ENCODE measurements around the gene NRIP2. TPM values are rescaled to one million over a fixed set of nuclear protein-coding genes. Genes with fewer than 3 reads are reported as not detected.
"Not testable (repeated sequence)": the region's sequence is repeated elsewhere in the genome, so short reads cannot be mapped to it uniquely, and the experiment has no call there.

The NRIP2 gene
- 10 to 100 TPM; 34.1 to 40.5 (median 34.3) TPM for polyA plus RNA-seq (ENCODE audit: insufficient read length in 3 of 3)

GRCh38 chr12:2834581-2835491, at the start of gene NRIP2:
NRIP2 (minus strand) TSS chr12:2835035; CDS start chr12:2834983, 52 bp downstream.
- peak in 1 of 3 donors; percentile 74 for DNase-seq (ENCODE audit: low read depth in 3 of 3, low spot score in 2 of 3)

GRCh38 chr12:2879853-2880252, 45.0 kb upstream of the NRIP2 start:
- no peak for DNase-seq (ENCODE audit: low read depth in 3 of 3, low spot score in 2 of 3)

- no peak for DNase-seq (ENCODE audit: low read depth in 3 of 3, low spot score in 2 of 3)
Measured at GRCh38 chr12:2877953-2878732, 43.3 kb upstream of the NRIP2 start.

GRCh38 chr12:2877047-2877952, 42.5 kb upstream of the NRIP2 start, which contains the start of the genes FOXM1 and RHNO1:
FOXM1 (minus strand) TSS chr12:2877174; CDS start chr12:2874478, 2,696 bp downstream.
RHNO1 (plus strand) TSS chr12:2877223; CDS start chr12:2885367, 8,144 bp downstream.
- peak in 2 of 3 donors; percentile 81 to 83 for DNase-seq (ENCODE audit: low read depth in 3 of 3, low spot score in 2 of 3)

GRCh38 chr12:2876431-2877046, 41.7 kb upstream of the NRIP2 start:
- no peak for DNase-seq (ENCODE audit: low read depth in 3 of 3, low spot score in 2 of 3)

- DNase-seq (ENCODE audit: low read depth in 3 of 3, low spot score in 2 of 3): not testable (repeated sequence)
Measured at GRCh38 chr12:2868986-2869632, 34.3 kb upstream of the NRIP2 start.

- no peak for DNase-seq (ENCODE audit: low read depth in 3 of 3, low spot score in 2 of 3)
Measured at GRCh38 chr12:2864198-2864597, 29.4 kb upstream of the NRIP2 start.

- not testable (repeated sequence) for DNase-seq (ENCODE audit: low read depth in 3 of 3, low spot score in 2 of 3)
Measured at GRCh38 chr12:2863402-2863801, 28.6 kb upstream of the NRIP2 start.

- no peak for DNase-seq (ENCODE audit: low read depth in 3 of 3, low spot score in 2 of 3)
Measured at GRCh38 chr12:2862876-2863275, 28.0 kb upstream of the NRIP2 start.

- no peak for DNase-seq (ENCODE audit: low read depth in 3 of 3, low spot score in 2 of 3)
Measured at GRCh38 chr12:2860170-2860569, 25.3 kb upstream of the NRIP2 start.

GRCh38 chr12:2858944-2859421, 24.1 kb upstream of the NRIP2 start:
- no peak for DNase-seq (ENCODE audit: low read depth in 3 of 3, low spot score in 2 of 3)

GRCh38 chr12:2858334-2858733, 23.5 kb upstream of the NRIP2 start:
- no peak for DNase-seq (ENCODE audit: low read depth in 3 of 3, low spot score in 2 of 3)

GRCh38 chr12:2857576-2857975, 22.7 kb upstream of the NRIP2 start:
- no peak for DNase-seq (ENCODE audit: low read depth in 3 of 3, low spot score in 2 of 3)

GRCh38 chr12:2857021-2857431, 22.2 kb upstream of the NRIP2 start, which contains the start of gene TEX52:
TEX52 (minus strand) TSS chr12:2857039; CDS start chr12:2857026, 13 bp downstream.
- no peak for DNase-seq (ENCODE audit: low read depth in 3 of 3, low spot score in 2 of 3)

- no peak for DNase-seq (ENCODE audit: low read depth in 3 of 3, low spot score in 2 of 3)
Measured at GRCh38 chr12:2856051-2856450, 21.2 kb upstream of the NRIP2 start.

GRCh38 chr12:2855546-2855945, 20.7 kb upstream of the NRIP2 start:
- no peak for DNase-seq (ENCODE audit: low read depth in 3 of 3, low spot score in 2 of 3)

GRCh38 chr12:2854669-2855453, 20.0 kb upstream of the NRIP2 start:
- DNase-seq (ENCODE audit: low read depth in 3 of 3, low spot score in 2 of 3): no peak

GRCh38 chr12:2853626-2854025, 18.8 kb upstream of the NRIP2 start:
- DNase-seq (ENCODE audit: low read depth in 3 of 3, low spot score in 2 of 3): no peak

Measured in right renal cortex interstitium (tissue), 3 donors.